NCI-H146 treated with DMSO at 0.1 percent for 48 hours (cell line): ENCODE measurements around the gene NCAM1.
"Not testable (repeated sequence)": the region's sequence is repeated elsewhere in the genome, so short reads cannot be mapped to it uniquely, and the experiment has no call there.

Experiments
- DNase-seq: peaks from one replicate; lab custom pipeline; 2025; ENCODE audit not compliant: unreplicated experiment; lab: John Stamatoyannopoulos, UW

Gene NCAM1

GRCh38 chr11:113296447-113297205, 335.4 kb downstream of the NCAM1 start:
- peak; percentile 82 for DNase-seq

- not testable (repeated sequence) for DNase-seq
These were observed 337.3 kb downstream of the NCAM1 start for GRCh38 chr11:113298496-113298895.

- DNase-seq, result no peak
These were observed 343.7 kb downstream of the NCAM1 start for GRCh38 chr11:113304916-113305315.

GRCh38 chr11:113305440-113306336, 344.5 kb downstream of the NCAM1 start:
- peak; percentile 40 for DNase-seq

GRCh38 chr11:113308601-113309000, 347.4 kb downstream of the NCAM1 start:
- DNase-seq, result no peak

- DNase-seq, result no peak
These were observed 350.3 kb downstream of the NCAM1 start for GRCh38 chr11:113311536-113311935.

GRCh38 chr11:113313601-113314000, 352.4 kb downstream of the NCAM1 start:
- no peak for DNase-seq

- no peak for DNase-seq
These were observed 352.8 kb downstream of the NCAM1 start for GRCh38 chr11:113314065-113314388.

- DNase-seq, result peak; percentile 83
These were observed 353.4 kb downstream of the NCAM1 start, which contains the start of gene TTC12 for GRCh38 chr11:113314389-113315301. Gene TTC12 (plus strand): TSS chr11:113314583. CDS start chr11:113316258, 1,675 bp downstream.

- no peak for DNase-seq
These were observed 354.6 kb downstream of the NCAM1 start for GRCh38 chr11:113315811-113316210.

- no peak for DNase-seq
These were observed 355.0 kb downstream of the NCAM1 start for GRCh38 chr11:113316256-113316655.

- peak; percentile 38 for DNase-seq
These were observed 356.1 kb downstream of the NCAM1 start for GRCh38 chr11:113317339-113317738.

GRCh38 chr11:113319085-113319484, 357.9 kb downstream of the NCAM1 start:
- DNase-seq, result no peak

GRCh38 chr11:113322158-113322557, 360.9 kb downstream of the NCAM1 start:
- DNase-seq, result no peak

GRCh38 chr11:113324250-113324649, 363.0 kb downstream of the NCAM1 start:
- DNase-seq, result no peak
